CD4-positive, alpha-beta T cell (primary cell): ENCODE data around the gene KATNBL1. TPM values are rescaled to one million over a fixed set of nuclear protein-coding genes. Genes with fewer than 3 reads are reported as not detected.
"Not testable (repeated sequence)": the region's sequence is repeated elsewhere in the genome, so short reads cannot be mapped to it uniquely, and the experiment has no call there.

ENCODE experiments used
- ATAC-seq: fragments of 200-7000 bp; cut with Tn5 transposase; one replicate; pipeline ENCODE4 v1.10.0; 2022; ENCODE audit warnings: mild to moderate bottlenecking; ENCODE audit not compliant: poor library complexity
- CTCF ChIA-PET: fragments of 350-600 bp; sonication (Branson Sonifier 250); formaldehyde crosslinking; loops from one replicate; lab custom pipeline; 2021; ENCODE audit warnings: antibody characterized with exemption, inconsistent platforms; lab: Charles Lee
- POLR2A ChIA-PET: fragments of 350-600 bp; sonication (Branson Sonifier 250); formaldehyde crosslinking; loops from one replicate; lab custom pipeline; 2021; ENCODE audit warnings: antibody characterized with exemption, inconsistent platforms; lab: Charles Lee
- DNase-seq, 14 experiments: peaks; one replicate each; pipeline ENCODE4 v3.0.0-alpha.2; 2013 to 2020; ENCODE audit warnings: mixed read lengths in 2 of 14
- H3K27ac ChIP-seq, 2 donors: one replicate each; pipeline versions ENCODE4 v1.5.1 to v1.7.0; 2013; ENCODE audit warnings: low read length in 2 of 2, low read depth in 1 of 2, mild to moderate bottlenecking in 1 of 2
- H3K27me3 ChIP-seq, 2 experiments: 1 replicate in 1 of 2; 2 replicates in 1 of 2; pipeline versions ENCODE4 v1.6.1 to v1.7.0; 2013; ENCODE audit warnings: low read length in 2 of 2, control low read depth in 1 of 2, mild to moderate bottlenecking in 1 of 2, moderate library complexity in 1 of 2; ENCODE audit not compliant: insufficient read depth in 2 of 2, control insufficient read depth in 1 of 2
- H3K36me3 ChIP-seq: one replicate; pipeline ENCODE4 v1.6.1; 2013; ENCODE audit warnings: low read length, control low read depth; ENCODE audit not compliant: insufficient read depth
- H3K4me1 ChIP-seq: one replicate; pipeline ENCODE4 v1.6.1; 2013; ENCODE audit warnings: low read length, control low read depth; ENCODE audit not compliant: insufficient read depth
- H3K4me3 ChIP-seq: one replicate; pipeline ENCODE4 v1.5.1; 2013; ENCODE audit warnings: mild to moderate bottlenecking, low read length, moderate library complexity
- H3K9me3 ChIP-seq, 2 experiments: 1 replicate in 1 of 2; 2 replicates in 1 of 2; pipeline versions ENCODE4 v1.6.1 to v1.7.0; 2013; ENCODE audit warnings: low read length in 2 of 2, mild to moderate bottlenecking in 2 of 2, control low read depth in 1 of 2, moderate library complexity in 1 of 2; ENCODE audit not compliant: control insufficient read depth in 1 of 2, insufficient read depth in 1 of 2
- H3K27ac Mint-ChIP-seq: one replicate; pipeline ENCODE4 v1.8.0; 2020; ENCODE audit warnings: mixed read lengths
- H3K27me3 Mint-ChIP-seq: one replicate; pipeline ENCODE4 v1.8.0; 2021; ENCODE audit warnings: mixed read lengths
- H3K36me3 Mint-ChIP-seq: one replicate; pipeline ENCODE4 v1.8.0; 2021; ENCODE audit warnings: low read depth, mixed read lengths
- H3K4me1 Mint-ChIP-seq: one replicate; pipeline ENCODE4 v1.8.0; 2021; ENCODE audit warnings: low read depth, mixed read lengths
- H3K4me3 Mint-ChIP-seq: one replicate; pipeline ENCODE4 v1.8.0; 2020; ENCODE audit warnings: mild to moderate bottlenecking, mixed read lengths
- H3K9me3 Mint-ChIP-seq: one replicate; pipeline ENCODE4 v1.8.0; 2020; ENCODE audit warnings: mixed read lengths
- CTCF ChIP-seq: fragments of 200-600 bp; IDR thresholded peaks from one replicate; pipeline ENCODE4 v1.8.0; 2022; ENCODE audit warnings: antibody characterized with exemption, mild to moderate bottlenecking
- intact Hi-C, 2 experiments: fragments of 100-400 bp; cut with DNase I in 1 of 2; cut with micrococcal nuclease in 1 of 2; formaldehyde crosslinking; loops; one replicate each; pipeline versions ENCODE4 v1.15.1 to v1.9.0; 2023 to 2025; cut with DNase I, micrococcal nuclease
- total RNA-seq, 174 experiments: library from RNA in 2 of 174; stranded (reverse) in 2 of 174; gene quantifications; one replicate each; pipeline ENCODE4 v1.2.3 and lab custom pipeline; 2021 to 2026

KATNBL1 gene
- total RNA-seq, 2 experiments from 2014 or later = 13.0 to 14.6 TPM

DNA sequence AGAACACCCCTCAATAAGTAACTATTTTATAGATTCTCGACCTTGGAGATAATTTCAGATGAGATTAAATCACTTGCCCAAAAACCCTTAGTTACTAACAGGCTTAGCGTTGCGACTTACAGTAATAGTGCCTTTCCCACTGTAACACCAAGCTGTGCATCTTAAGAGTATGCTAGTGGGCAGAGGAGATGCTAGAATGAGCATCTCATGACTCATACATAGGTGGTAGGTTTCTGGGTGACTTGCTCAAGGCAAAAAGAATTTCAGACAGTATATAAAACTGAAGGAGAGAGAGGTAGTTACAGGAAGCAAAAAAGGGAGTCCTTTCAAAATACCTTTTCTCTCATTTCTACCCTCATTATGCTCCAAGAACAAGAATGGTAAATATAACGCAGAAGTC, 3.9 kb downstream of the KATNBL1 start:
- intact Hi-C loops = no loop called here
- H3K27ac Mint-ChIP-seq = no peak overlapping the region
- CTCF ChIA-PET = no interaction called here
- Histone ChIP-seq H3K36me3 (peaks cover 4% of the 10 kb centered on the region), H3K4me3 (no peak overlapping the region), H3K27ac (no peak overlapping the region), H3K27me3 (no peaks in the 10 kb centered on the region), H3K4me1 (peaks cover 9% of the 10 kb centered on the region), H3K9me3 (no peaks in the 10 kb centered on the region)
- TF ChIP-seq CTCF = no peak
- H3K4me3 Mint-ChIP-seq = peak overlapping the region; percentile 9
- H3K9me3 Mint-ChIP-seq = no peaks in the 10 kb centered on the region
- DNase-seq (no peak), ATAC-seq (no peak)
- H3K27me3 Mint-ChIP-seq = no peaks in the 10 kb centered on the region
- POLR2A ChIA-PET = no interaction called here
- H3K36me3 Mint-ChIP-seq = peaks cover 11% of the 10 kb centered on the region
- peaks cover 40% of the 10 kb centered on the region for H3K4me1 Mint-ChIP-seq

DNA sequence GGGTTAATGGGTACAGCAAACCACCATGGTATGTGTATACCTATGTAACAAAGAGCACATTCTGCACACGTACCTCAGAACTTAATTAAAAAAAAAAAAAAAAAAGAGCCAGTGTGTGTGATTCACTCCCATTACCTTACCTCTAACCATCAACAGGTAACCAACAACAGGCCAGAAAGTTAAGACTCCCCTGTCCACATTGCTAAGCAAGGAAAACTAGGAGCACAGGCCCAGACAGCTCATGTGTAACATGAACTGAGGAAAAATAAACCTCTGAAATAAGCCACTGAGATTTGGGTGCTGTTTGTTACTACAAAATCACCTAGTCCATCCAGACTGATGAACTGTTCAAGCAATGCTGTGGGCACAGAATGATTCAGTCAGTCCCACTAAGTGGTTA, 6.0 kb downstream of the KATNBL1 start:
- POLR2A ChIA-PET = no interaction called here
- Histone ChIP-seq H3K36me3 (peaks cover 4% of the 10 kb centered on the region), H3K4me1 (peaks cover 3% of the 10 kb centered on the region), H3K27ac (no peak overlapping the region), H3K27me3 (no peaks in the 10 kb centered on the region), H3K9me3 (no peaks in the 10 kb centered on the region), H3K4me3 (no peak overlapping the region)
- CTCF ChIA-PET = no interaction called here
- TF ChIP-seq CTCF = no peak
- Mint-ChIP-seq H3K4me1 (peaks cover 34% of the 10 kb centered on the region), H3K9me3 (no peaks in the 10 kb centered on the region), H3K27ac (no peak overlapping the region), H3K27me3 (no peaks in the 10 kb centered on the region), H3K36me3 (peaks cover 12% of the 10 kb centered on the region), H3K4me3 (no peak overlapping the region)
- DNase-seq = no peak
- no peak for ATAC-seq
- intact Hi-C loops = no loop called here

- peaks cover 29% of the 10 kb centered on the region for H3K4me1 Mint-ChIP-seq
- H3K9me3 Mint-ChIP-seq = no peaks in the 10 kb centered on the region
- Histone ChIP-seq H3K4me1 (no peaks in the 10 kb centered on the region), H3K27me3 (no peaks in the 10 kb centered on the region), H3K4me3 (no peak overlapping the region), H3K27ac (no peak overlapping the region), H3K36me3 (peaks cover 4% of the 10 kb centered on the region), H3K9me3 (no peaks in the 10 kb centered on the region)
- ATAC-seq (no peak), DNase-seq (no peak)
- no peak overlapping the region for H3K4me3 Mint-ChIP-seq
- H3K36me3 Mint-ChIP-seq = peaks cover 18% of the 10 kb centered on the region
- TF ChIP-seq CTCF = no peak
- POLR2A ChIA-PET = no interaction called here
- no peak overlapping the region for H3K27ac Mint-ChIP-seq
- no peaks in the 10 kb centered on the region for H3K27me3 Mint-ChIP-seq
- CTCF ChIA-PET = no interaction called here
- intact Hi-C loops = no loop called here
Observed at GRCh38 chr15:34203305-34203704, 6.6 kb downstream of the KATNBL1 start.

DNA sequence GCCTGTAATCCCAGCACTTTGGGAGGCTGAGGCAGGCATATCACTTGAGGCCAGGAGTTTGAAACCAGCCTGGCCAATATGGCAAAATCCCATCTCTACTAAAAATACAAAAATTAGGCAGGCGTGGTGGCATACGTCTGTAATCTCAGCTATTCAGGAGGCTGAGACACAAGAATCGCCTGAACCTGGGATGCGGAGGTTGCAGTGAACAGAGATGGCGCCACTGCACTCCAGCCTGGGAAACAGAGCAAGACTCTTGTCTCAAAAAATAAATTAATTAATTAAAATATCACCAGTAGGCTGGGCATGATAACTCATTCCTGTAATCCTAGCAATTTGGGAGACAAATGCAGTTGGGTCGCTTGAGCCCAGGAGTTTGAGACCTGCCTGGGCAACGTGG, 16.6 kb downstream of the KATNBL1 start:
- Mint-ChIP-seq H3K36me3 (peaks cover 11% of the 10 kb centered on the region), H3K4me1 (peaks cover 21% of the 10 kb centered on the region)
- H3K9me3 ChIP-seq, H3K4me3 Mint-ChIP-seq, intact Hi-C loops, ATAC-seq, POLR2A ChIA-PET, H3K9me3 Mint-ChIP-seq, H3K36me3 ChIP-seq, H3K27ac Mint-ChIP-seq, H3K4me1 ChIP-seq, H3K27me3 ChIP-seq, H3K27ac ChIP-seq, H3K27me3 Mint-ChIP-seq, H3K4me3 ChIP-seq, CTCF ChIA-PET, DNase-seq: not testable (repeated sequence)
